Measurements from ENCODE around the gene CCDC59. TPM values are rescaled to one million over a fixed set of nuclear protein-coding genes. Genes with fewer than 3 reads are reported as not detected.

The CCDC59 gene, protein sequence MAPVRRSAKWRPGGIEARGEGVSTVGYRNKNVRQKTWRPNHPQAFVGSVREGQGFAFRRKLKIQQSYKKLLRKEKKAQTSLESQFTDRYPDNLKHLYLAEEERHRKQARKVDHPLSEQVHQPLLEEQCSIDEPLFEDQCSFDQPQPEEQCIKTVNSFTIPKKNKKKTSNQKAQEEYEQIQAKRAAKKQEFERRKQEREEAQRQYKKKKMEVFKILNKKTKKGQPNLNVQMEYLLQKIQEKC
- 10 to 100 TPM; 51.9 to 65.4 TPM for total RNA-seq
- polyA plus RNA-seq (2013, experiment 1 of 2), result 59.8 TPM
- polyA plus RNA-seq (2013, experiment 2 of 2), result 58.1 TPM
- long read RNA-seq, experiment 1, transcript CCDC59-201 (4 exons, 1,983 nt), result major isoform, 26 of 33 reads
- long read RNA-seq, experiment 1, partial matches to known transcripts, result 2 of 33 reads
- long read RNA-seq, experiment 1, other reads (novel, unspliced or antisense), result 1 of 33 reads
- long read RNA-seq, experiment 2, transcript CCDC59-201 (4 exons, 1,983 nt), result major isoform, 25 of 34 reads
- long read RNA-seq, experiment 2, partial matches to known transcripts, result 0 of 34 reads
- long read RNA-seq, experiment 2, other reads (novel, unspliced or antisense), result 3 of 34 reads
- long read RNA-seq, experiment 3, transcript CCDC59-207 (2 exons, 600 nt), result major isoform, 6 of 15 reads
- long read RNA-seq, experiment 3, partial matches to known transcripts, result 1 of 15 reads
- long read RNA-seq, experiment 3, other reads (novel, unspliced or antisense), result 2 of 15 reads
- long read RNA-seq, experiment 4, transcript CCDC59-203 (4 exons, 984 nt), result minor isoform, 18 of 122 reads
- long read RNA-seq, experiment 4, transcript CCDC59-201 (4 exons, 1,983 nt), result major isoform, 97 of 122 reads
- long read RNA-seq, experiment 4, partial matches to known transcripts, result 3 of 122 reads
- long read RNA-seq, experiment 4, other reads (novel, unspliced or antisense), result 3 of 122 reads

DNA sequence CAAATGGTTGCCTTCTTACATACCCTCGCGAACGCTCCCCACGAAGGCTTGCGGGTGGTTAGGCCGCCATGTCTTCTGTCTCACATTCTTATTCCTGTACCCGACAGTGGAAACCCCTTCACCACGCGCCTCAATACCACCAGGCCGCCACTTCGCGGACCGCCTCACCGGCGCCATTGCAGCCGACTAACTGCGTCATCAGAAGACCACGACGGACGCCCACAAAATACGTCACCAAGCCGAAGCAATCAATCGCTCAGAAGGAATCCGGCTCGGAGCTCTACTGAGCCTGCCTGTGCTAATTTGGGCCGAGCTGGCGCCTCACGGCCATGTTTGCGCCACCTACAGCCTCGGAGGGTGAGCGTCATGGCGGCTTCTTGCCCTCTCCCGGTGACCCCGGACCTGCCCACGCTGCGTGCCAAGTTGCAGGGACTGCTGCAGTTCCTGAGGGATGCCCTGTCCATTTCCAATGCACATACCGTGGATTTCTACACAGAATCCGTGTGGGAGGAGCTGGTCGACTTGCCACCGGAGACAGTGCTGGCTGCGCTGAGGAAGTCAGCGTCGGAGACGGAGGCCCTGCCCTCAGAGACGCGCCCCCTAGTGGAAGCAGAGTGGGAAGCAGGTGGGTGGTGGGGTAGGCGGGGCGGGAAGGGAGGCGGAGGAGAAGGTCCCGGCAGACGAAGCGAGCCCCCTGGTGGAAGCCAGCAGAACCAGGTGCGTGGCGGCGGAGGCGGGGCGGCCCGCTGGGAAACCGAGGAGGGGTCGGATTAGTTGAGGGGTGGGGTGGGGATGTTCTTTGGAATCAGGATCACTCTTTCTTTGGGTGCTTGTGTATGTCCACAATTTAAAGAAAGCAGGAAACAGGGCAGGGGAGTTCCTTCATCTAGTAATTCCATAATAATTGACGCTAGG, at the start of gene CCDC59, which contains the start of gene METTL25:
CCDC59 (minus strand) TSS at position 188 of the 915 bp plus-strand sequence; CDS start at position 177, 11 bp downstream.
METTL25 (plus strand) TSS at position 330 of the 915 bp plus-strand sequence; CDS start at position 367, 37 bp downstream.
- 0 to 1% methylated on average over 28 to 60 of the region's 61 CpGs for WGBS, 2 experiments (ENCODE audit: insufficient coverage in 1 of 2, insufficient read length in 1 of 2)
- Histone ChIP-seq H3K9ac (ENCODE audit: extremely low read depth, low read length, poor library complexity, severe bottlenecking) (peak within 1 kb of the TSS; percentile 99), H3K4me3 (ENCODE audit: low read length) (peak within 1 kb of the TSS; percentile 99), H3K9me3 (ENCODE audit: control insufficient read depth, low read length) (no peaks in the 10 kb centered on the region), H3K27ac (ENCODE audit: low read depth, low read length) (peak within 1 kb of the TSS; percentile 88), H3K4me1 (ENCODE audit: control insufficient read depth, insufficient read depth, low read length) (no peaks in the 10 kb centered on the region), H3K36me3 (ENCODE audit: control insufficient read depth, insufficient read depth, low read length) (peaks cover 31% of the 10 kb centered on the region), H3K27me3 (ENCODE audit: control insufficient read depth, insufficient read depth, low read length, poor library complexity, severe bottlenecking) (no peaks in the 10 kb centered on the region)
- DNase-seq, result peak; percentile 100
- TF ChIP-seq, protein P1, sequence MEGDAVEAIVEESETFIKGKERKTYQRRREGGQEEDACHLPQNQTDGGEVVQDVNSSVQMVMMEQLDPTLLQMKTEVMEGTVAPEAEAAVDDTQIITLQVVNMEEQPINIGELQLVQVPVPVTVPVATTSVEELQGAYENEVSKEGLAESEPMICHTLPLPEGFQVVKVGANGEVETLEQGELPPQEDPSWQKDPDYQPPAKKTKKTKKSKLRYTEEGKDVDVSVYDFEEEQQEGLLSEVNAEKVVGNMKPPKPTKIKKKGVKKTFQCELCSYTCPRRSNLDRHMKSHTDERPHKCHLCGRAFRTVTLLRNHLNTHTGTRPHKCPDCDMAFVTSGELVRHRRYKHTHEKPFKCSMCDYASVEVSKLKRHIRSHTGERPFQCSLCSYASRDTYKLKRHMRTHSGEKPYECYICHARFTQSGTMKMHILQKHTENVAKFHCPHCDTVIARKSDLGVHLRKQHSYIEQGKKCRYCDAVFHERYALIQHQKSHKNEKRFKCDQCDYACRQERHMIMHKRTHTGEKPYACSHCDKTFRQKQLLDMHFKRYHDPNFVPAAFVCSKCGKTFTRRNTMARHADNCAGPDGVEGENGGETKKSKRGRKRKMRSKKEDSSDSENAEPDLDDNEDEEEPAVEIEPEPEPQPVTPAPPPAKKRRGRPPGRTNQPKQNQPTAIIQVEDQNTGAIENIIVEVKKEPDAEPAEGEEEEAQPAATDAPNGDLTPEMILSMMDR (conservative IDR thresholded peaks at IDR 0.05), result peak; percentile 90
- Mint-ChIP-seq H3K27ac (peak within 1 kb of the TSS; percentile 100), H3K27me3 (ENCODE audit: insufficient read depth) (no peaks in the 10 kb centered on the region), H3K36me3 (ENCODE audit: low read depth) (peaks cover 45% of the 10 kb centered on the region), H3K9me3 (peaks cover 4% of the 10 kb centered on the region), H3K4me3 (peak within 1 kb of the TSS; percentile 100), H3K4me1 (peaks cover 24% of the 10 kb centered on the region)

DNA sequence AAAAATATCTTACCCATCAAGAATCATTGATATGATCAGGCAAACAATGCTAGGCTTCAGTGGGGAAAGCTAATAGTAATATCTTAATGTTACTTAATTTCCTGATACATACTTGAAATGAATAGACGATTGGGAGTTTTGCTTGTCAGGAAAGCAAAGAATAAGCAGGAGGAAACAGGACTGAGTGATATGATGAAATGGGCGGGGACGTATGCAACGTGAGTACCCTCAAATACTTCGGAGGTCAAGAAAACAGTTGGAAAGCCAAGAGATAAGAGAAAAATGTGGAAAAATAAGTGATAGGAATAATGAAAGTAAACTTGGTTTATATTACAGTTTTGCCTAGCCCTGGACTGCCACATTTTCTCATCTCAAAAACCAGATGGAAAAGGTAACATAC, 49.3 kb upstream of the CCDC59 start:
- H3K27ac Mint-ChIP-seq, result no peak overlapping the region
- peaks cover 5% of the 10 kb centered on the region for H3K36me3 Mint-ChIP-seq (ENCODE audit: low read depth)
- TF ChIP-seq, protein P1 (conservative IDR thresholded peaks at IDR 0.05), result no peak
- H3K27me3 Mint-ChIP-seq (ENCODE audit: insufficient read depth), result no peaks in the 10 kb centered on the region
- no peak for DNase-seq
- H3K4me1 ChIP-seq (ENCODE audit: control insufficient read depth, insufficient read depth, low read length), result no peaks in the 10 kb centered on the region
- no peaks in the 10 kb centered on the region for H3K9me3 ChIP-seq (ENCODE audit: control insufficient read depth, low read length)
- H3K9ac ChIP-seq (ENCODE audit: extremely low read depth, low read length, poor library complexity, severe bottlenecking), result no peak overlapping the region
- no peaks in the 10 kb centered on the region for H3K27me3 ChIP-seq (ENCODE audit: control insufficient read depth, insufficient read depth, low read length, poor library complexity, severe bottlenecking)
- no peaks in the 10 kb centered on the region for H3K9me3 Mint-ChIP-seq
- no peak overlapping the region for H3K4me3 Mint-ChIP-seq
- peaks cover 15% of the 10 kb centered on the region for H3K4me1 Mint-ChIP-seq
- H3K4me3 ChIP-seq (ENCODE audit: low read length), result no peak overlapping the region
- no peaks in the 10 kb centered on the region for H3K36me3 ChIP-seq (ENCODE audit: control insufficient read depth, insufficient read depth, low read length)
- 92 to 96% methylated on average over 4 to 5 of the region's 5 CpGs for WGBS, 2 experiments (ENCODE audit: insufficient coverage in 1 of 2, insufficient read length in 1 of 2)
- no peak overlapping the region for H3K27ac ChIP-seq (ENCODE audit: low read depth, low read length)

All from endodermal cell (in vitro differentiated cells).